Inferior parietal cortex (tissue), 1 donor: ENCODE measurements around the gene RNF111.
A peak's percentile ranks its signal among the peaks of the same experiment; 100 is the strongest.

ENCODE experiments used
- DNase-seq: peaks from one replicate; pipeline ENCODE4 v3.0.0-alpha.2; 2016; ENCODE audit errors: extremely low spot score

RNF111 gene

DNA sequence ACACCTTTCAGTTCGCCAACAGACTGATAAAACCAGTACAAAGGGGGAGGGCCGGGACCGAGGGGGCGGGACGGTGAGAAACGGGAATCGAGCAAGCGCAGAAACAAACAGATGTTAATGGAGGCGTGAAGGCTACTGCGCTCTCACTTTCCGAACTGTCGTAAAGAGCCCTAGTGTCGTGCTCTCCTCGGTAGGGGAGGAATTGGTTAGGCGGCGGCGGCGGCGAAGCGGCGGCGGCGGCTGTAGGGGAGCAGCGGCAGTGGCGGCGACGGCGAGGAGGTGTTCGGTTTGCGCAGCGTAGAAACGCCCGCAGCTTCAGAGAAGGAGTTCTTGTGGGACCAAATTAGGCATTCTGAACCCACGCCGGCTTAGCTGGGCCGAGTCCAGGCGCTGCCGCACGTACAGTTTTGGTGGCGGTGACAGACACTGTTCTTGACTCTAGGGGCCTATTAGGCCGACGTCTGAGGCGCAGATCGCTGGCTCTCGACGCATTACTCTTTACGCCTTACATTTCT lies at the start of gene RNF111:
RNF111 (plus strand) TSS at position 173 of the 515 bp plus-strand sequence. CDS start 43,160 bp downstream, outside the sequence.
- peak; percentile 96 for DNase-seq

GRCh38 chr15:58947179-58947578 lies 40.3 kb upstream of the RNF111 start:
- DNase-seq = no peak

GRCh38 chr15:58951388-58952007 lies 36.0 kb upstream of the RNF111 start:
- no peak for DNase-seq

- DNase-seq = no peak
Observed at GRCh38 chr15:58952751-58953150, 34.7 kb upstream of the RNF111 start.

DNA sequence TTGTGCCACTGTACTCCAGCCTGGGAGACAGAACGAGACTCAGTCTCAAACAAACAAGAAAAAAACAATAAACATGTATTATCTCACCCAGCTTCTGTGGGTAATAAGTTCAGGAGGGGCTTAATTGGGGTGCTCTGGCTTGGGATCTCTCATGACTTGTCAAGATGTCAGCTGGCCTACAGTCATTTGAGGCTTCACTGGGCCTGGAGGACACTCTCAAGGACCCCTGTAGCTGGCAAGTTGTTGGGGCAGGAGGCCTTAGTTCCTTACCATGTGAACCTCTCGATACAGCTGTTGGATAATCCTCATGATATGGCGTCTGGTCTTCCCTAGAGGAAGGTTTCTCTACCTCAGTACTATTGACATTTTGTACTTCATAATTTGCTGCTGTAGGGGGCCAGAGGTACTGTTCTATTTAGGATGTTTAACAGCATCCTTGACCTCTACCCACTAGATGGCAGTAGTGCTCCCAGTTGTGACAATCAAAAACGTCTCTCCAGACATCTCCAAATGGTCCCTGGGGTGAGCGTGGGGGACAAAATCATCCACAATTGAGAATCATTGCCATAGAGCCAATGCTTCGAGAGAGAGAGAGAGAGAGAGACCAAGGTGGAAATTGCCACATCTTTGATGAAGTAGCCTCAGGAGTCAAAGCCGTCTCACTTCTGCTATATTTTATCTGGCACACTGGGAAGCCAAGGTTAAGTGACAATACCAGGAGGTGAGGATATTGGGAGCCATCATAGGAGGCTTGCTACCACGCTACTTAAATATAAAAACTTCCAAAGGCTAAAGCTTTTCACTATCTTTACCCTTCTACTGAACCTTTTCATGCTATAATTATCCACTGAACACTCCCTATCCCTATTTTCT lies 30.1 kb upstream of the RNF111 start:
- DNase-seq = peak; percentile 68

GRCh38 chr15:58958811-58959210 lies 28.7 kb upstream of the RNF111 start:
- no peak for DNase-seq

- no peak for DNase-seq
Observed at GRCh38 chr15:58962136-58962535, 25.3 kb upstream of the RNF111 start.

- DNase-seq = no peak
Observed at GRCh38 chr15:58962662-58963565, 24.5 kb upstream of the RNF111 start.

GRCh38 chr15:58966698-58967097 lies 20.8 kb upstream of the RNF111 start:
- no peak for DNase-seq

- no peak for DNase-seq
Observed at GRCh38 chr15:58967479-58967878, 20.0 kb upstream of the RNF111 start.

DNA sequence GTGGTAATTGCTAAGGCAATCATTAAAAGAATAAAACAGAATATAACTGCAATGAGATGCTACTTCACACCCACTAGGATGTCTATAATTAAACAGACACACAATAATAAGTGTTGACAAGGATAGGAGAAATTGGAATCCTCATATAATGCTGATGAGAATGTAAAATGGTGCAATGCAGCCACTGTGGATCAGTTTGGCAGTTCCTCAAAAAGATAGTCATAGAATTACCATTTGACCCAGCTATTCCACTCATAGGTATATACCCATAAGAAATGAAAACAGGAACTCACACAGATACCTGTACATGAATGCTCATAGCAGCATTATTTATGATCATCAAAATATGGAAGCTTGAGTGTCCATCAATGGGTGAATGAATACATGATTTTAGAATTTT lies 9.6 kb upstream of the RNF111 start:
- no peak for DNase-seq

GRCh38 chr15:58980351-58980939 lies 7.0 kb upstream of the RNF111 start:
- peak; percentile 70 for DNase-seq

DNA sequence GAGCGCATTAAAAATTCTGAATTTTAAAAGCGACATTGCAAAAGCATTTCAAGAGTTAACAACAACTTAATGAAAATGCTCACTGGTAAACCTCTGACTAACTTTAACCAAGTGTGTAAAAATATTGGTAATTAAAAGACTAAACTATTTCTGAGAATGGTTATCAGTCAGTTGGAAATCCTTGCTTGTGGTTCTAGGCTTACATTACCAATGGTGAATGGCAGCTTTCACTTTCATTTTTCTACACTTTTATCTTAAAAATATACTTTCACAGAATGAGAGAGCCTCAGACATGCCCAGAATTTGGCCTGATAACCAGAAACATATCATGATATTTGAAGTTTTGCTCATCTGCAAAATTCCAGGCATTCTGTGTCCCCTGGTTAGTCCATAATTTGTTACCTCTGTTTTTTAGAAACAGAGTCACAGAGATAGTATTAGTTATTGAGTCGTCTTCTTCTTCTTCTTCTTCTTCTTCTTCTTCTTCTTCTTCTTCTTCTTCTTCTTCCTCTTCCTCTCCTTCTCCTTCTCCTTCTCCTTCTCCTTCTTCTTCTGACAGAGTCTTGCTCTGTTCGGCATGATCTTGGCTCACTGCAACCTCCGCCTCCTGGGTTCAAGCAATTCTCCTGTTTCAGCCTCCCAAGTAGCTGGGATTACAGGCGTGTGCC lies 5.5 kb upstream of the RNF111 start:
- DNase-seq = no peak

- no peak for DNase-seq
Observed at GRCh38 chr15:58983261-58983660, 4.2 kb upstream of the RNF111 start.

DNA sequence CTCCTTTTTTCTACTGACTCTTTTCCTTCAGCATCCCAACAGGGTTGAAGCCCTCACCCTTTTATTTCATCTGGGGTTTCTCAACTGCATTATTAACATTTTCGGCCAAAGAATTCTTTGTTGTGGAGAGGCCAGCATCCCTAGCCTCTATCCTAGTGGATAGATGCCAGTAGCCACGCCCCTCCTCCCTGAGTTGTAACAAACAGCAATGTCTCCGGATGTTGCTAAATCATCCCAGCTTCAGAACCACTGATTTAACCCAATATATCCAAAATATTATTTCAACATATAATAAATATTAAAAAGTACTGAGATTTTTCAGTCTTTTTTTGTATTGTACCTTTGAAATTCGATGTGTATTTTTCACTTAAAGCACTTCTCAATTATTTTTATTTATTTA lies 2.0 kb upstream of the RNF111 start:
- no peak for DNase-seq

- no peak for DNase-seq
Observed at GRCh38 chr15:58987036-58987435, 427 bp upstream of the RNF111 start.

GRCh38 chr15:58988006-58988785 lies 733 bp downstream of the RNF111 start:
- peak; percentile 35 for DNase-seq

DNA sequence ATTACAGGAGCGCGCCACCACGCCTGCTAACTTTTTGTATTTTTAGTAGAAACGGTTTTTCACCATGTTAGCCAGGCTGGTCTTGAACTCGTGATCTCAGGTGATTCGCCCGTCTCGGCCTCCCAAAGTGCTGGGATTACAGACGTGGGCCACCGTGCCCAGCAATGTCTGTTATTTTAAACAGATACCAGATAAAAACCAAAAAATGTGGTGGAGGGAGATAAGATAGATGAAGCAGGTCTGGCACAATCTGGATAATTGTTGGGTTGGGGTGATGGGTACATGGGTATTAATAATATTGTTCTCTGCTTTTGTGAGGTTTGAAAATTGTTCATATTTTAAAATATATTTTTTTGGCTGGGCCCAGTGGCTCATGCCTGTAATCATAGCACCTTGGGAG lies 4.7 kb downstream of the RNF111 start:
- DNase-seq = no peak

DNA sequence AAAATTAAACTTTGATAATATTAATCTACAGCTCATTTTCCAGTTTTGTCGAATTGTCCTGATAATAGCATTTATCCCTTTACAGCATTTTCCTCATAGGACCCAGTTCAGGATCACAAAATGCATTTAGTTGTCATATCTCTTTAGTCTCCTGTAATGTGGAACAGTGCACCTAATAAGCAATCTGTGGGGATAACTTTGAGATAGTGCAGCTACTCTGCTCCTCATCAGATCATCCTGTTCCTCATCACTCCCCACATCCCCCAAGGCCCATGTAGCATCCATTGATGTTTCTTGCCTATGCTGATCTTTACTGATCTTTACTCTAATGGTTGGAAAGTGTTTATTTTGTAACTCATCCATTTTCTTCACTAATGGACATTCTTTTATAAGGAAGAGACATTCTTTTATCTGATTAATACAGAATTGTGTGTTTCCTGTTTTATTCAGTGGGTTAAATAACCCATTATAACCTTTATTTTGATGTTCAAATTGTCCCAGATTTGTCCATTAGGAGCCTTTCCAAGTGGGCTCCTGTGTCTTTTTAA lies 7.5 kb downstream of the RNF111 start:
- DNase-seq = no peak

DNA sequence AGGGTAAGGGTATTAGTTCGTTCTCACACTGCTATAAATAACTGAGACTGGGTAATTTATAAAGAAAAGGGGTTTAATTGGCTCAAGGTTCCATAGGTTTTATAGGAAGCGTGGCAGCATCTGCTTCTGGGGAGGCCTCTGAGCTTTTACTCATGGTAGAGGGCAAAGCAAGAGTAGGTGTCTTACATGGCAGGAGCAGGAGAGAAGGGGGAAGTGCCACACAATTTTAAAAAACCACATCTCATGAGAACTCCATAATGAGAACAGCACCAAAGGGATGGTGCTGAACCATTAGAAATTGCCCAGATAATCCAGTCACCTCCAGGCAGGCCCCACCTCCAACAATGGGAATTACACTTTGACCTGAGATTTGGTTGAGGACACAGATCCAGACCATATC lies 12.2 kb downstream of the RNF111 start:
- DNase-seq = no peak
